ENCODE data around the gene ZNF175.

ZNF175 gene

DNA sequence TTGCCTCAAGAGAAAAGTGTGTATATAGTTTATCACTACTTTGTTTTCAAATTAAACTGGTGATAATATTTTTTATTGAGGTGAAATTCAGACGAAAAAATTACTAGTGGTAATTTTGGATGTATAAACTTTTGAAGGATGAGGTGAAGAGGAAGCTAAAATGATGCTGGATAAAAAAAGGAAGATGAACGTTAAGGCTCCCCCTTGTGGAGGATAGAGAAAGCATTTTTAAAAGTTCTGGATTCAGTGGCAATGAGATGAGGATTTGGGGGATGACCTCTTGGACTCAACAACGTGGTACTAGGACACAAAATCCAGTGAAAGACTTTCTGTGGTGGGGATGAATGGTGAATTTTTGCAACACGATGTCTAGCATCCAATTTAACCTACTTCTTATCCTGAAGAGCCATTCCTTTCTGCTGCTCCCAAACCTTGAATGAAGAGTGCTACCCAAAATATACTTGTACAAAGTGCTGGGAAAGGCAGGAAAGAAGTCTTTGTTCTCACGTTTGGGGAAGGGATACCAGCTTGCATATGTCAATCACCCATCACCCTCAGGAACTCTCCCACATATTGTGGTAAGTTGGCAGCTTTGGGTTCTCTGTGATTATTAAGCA lies 66.4 kb downstream of the ZNF175 start:
- peak; percentile 42 for DNase-seq

DNA sequence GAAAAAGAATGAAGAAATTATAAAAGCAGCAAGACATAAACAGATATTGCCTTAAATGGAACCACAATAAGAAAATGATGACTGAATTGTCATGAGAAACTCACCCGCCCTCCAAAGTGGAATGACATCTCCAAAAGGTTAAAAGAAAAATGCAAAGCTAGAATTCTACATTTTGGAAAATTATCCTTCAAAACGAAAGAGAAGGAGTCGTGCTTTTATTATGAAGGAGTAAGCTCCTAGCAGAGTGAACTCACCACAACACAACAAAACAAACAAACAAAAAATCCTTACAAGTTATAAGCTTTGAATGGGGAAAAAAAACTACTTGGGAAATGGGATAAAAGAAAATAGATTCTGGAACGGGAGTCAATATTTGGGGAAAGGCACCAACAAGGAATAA lies 68.8 kb downstream of the ZNF175 start:
- no peak for DNase-seq

DNA sequence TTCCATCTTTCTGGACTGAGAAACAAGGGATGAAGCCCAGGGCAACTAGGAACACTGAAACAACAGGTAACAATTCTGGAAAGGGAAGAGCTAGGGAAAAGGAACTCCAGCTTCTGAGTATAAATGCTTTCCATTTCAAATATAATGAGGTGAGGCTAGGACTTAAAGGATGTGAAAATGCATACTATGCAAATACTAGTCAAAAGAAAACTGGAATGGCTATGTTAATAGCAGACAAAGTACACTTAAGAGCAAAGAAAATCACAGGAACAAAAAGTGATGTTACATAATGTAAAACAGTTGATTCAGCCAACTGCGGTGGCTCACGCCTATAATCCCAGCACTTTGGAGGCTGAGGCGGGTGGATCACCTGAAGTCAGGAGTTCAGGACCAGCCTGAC lies 69.3 kb downstream of the ZNF175 start:
- no peak for DNase-seq

DNA sequence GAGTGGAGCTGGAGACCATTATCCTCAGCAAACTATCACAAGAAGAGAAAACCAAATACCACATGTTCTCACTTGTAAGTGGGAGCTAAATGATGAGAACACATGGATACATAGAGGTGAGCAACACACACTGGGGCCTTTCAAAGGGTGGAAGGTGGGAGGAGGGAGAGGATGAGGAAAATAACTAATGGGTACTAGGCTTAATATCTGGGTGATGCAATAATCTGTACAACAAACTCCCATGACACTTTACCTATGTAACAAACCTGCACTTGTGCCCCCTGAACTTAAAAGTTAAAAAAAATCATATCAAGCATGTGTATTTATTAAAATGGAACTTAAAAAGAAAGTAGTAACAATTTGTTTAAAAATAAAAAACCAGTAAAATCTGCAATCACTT lies 70.6 kb downstream of the ZNF175 start:
- no peak for DNase-seq

Measured in NCI-H82 (cell line).